ENCODE data around the gene MPHOSPH6. TPM values are rescaled to one million over a fixed set of nuclear protein-coding genes. Genes with fewer than 3 reads are reported as not detected.

The MPHOSPH6 gene
- total RNA-seq, 1 experiment from 2014 or later: 23.5 TPM

GRCh38 chr16:82129881-82130280, 40.1 kb downstream of the MPHOSPH6 start:
- no peak for ATAC-seq
- TF ChIP-seq EZH2 (IDR thresholded peaks at IDR 0.05; ENCODE audit: low read length, unreplicated experiment) (no peak), CTCF (conservative IDR thresholded peaks at IDR 0.05; ENCODE audit: low read depth, low read length) (no peak), EZH2phosphoT487 (IDR thresholded peaks at IDR 0.05; ENCODE audit: borderline replicate concordance, low read length) (no peak)
- H3K9me2 ChIP-seq (replicated peaks; ENCODE audit: low read length): no peaks in the 10 kb centered on the region
- H3K27me3 ChIP-seq (ENCODE audit: low read length): no peaks in the 10 kb centered on the region
- no peaks in the 10 kb centered on the region for H4K20me1 ChIP-seq (ENCODE audit: low read length)
- H3K4me1 ChIP-seq (ENCODE audit: insufficient read depth, low read length): no peaks in the 10 kb centered on the region
- no TSS peak for BruUV-seq (replicated peaks)
- H3F3A ChIP-seq (ENCODE audit: low read length, unreplicated experiment): no peaks in the 10 kb centered on the region
- ChIA-PET POLR2A (ENCODE audit: unreplicated experiment) (no interaction called here), CTCF (no interaction called here)
- no peak overlapping the region for H2AFZ ChIP-seq (ENCODE audit: low read length)
- no peak overlapping the region for H3K27ac ChIP-seq (ENCODE audit: low read length)
- DNase-seq: no peak
- no peaks in the 10 kb centered on the region for H3K79me2 ChIP-seq (ENCODE audit: low read length)
- H3K36me3 ChIP-seq (ENCODE audit: low read depth, low read length): no peaks in the 10 kb centered on the region
- no peak overlapping the region for H3K4me2 ChIP-seq (ENCODE audit: low read length)
- H3K4me3 ChIP-seq (ENCODE audit: low read length): no peak overlapping the region
- no peak overlapping the region for H3K9ac ChIP-seq (ENCODE audit: low read length)
- H3K9me3 ChIP-seq (ENCODE audit: low read length): no peaks in the 10 kb centered on the region
- intact Hi-C loops (cut with micrococcal nuclease): no loop called here

GRCh38 chr16:82124651-82125050, 45.4 kb downstream of the MPHOSPH6 start:
- Histone ChIP-seq H3K9ac (ENCODE audit: low read length) (no peak overlapping the region), H3K4me2 (ENCODE audit: low read length) (no peak overlapping the region), H3K9me2 (replicated peaks; ENCODE audit: low read length) (no peaks in the 10 kb centered on the region), H3K79me2 (ENCODE audit: low read length) (no peaks in the 10 kb centered on the region), H3K9me3 (ENCODE audit: low read length) (no peaks in the 10 kb centered on the region), H3K4me1 (ENCODE audit: insufficient read depth, low read length) (no peaks in the 10 kb centered on the region), H3K27me3 (ENCODE audit: low read length) (no peaks in the 10 kb centered on the region), H2AFZ (ENCODE audit: low read length) (no peak overlapping the region), H3K27ac (ENCODE audit: low read length) (no peak overlapping the region), H3K36me3 (ENCODE audit: low read depth, low read length) (no peaks in the 10 kb centered on the region), H3K4me3 (ENCODE audit: low read length) (no peak overlapping the region), H4K20me1 (ENCODE audit: low read length) (no peaks in the 10 kb centered on the region), H3F3A (ENCODE audit: low read length, unreplicated experiment) (no peaks in the 10 kb centered on the region)
- CTCF ChIA-PET: no interaction called here
- ATAC-seq: no peak
- no TSS peak for BruUV-seq (replicated peaks)
- POLR2A ChIA-PET (ENCODE audit: unreplicated experiment): no interaction called here
- no peak for TF ChIP-seq EZH2phosphoT487 (IDR thresholded peaks at IDR 0.05; ENCODE audit: borderline replicate concordance, low read length)
- no peak for TF ChIP-seq EZH2 (IDR thresholded peaks at IDR 0.05; ENCODE audit: low read length, unreplicated experiment)
- no peak for TF ChIP-seq CTCF (conservative IDR thresholded peaks at IDR 0.05; ENCODE audit: low read depth, low read length)
- no peak for DNase-seq
- intact Hi-C loops (cut with micrococcal nuclease): no loop called here

- no TSS peak for BruUV-seq (replicated peaks)
- Histone ChIP-seq H3K27ac (ENCODE audit: low read length) (no peak overlapping the region), H3K9ac (ENCODE audit: low read length) (no peak overlapping the region), H3F3A (ENCODE audit: low read length, unreplicated experiment) (no peaks in the 10 kb centered on the region), H3K36me3 (ENCODE audit: low read depth, low read length) (no peaks in the 10 kb centered on the region), H3K9me2 (replicated peaks; ENCODE audit: low read length) (no peaks in the 10 kb centered on the region), H3K4me2 (ENCODE audit: low read length) (no peak overlapping the region), H2AFZ (ENCODE audit: low read length) (no peak overlapping the region), H3K9me3 (ENCODE audit: low read length) (no peaks in the 10 kb centered on the region), H3K4me3 (ENCODE audit: low read length) (no peak overlapping the region), H3K4me1 (ENCODE audit: insufficient read depth, low read length) (no peaks in the 10 kb centered on the region), H3K27me3 (ENCODE audit: low read length) (no peaks in the 10 kb centered on the region), H4K20me1 (ENCODE audit: low read length) (no peaks in the 10 kb centered on the region), H3K79me2 (ENCODE audit: low read length) (no peaks in the 10 kb centered on the region)
- DNase-seq (no peak), ATAC-seq (no peak)
- intact Hi-C loops (cut with micrococcal nuclease): no loop called here
- ChIA-PET CTCF (no interaction called here), POLR2A (ENCODE audit: unreplicated experiment) (no interaction called here)
- TF ChIP-seq EZH2 (IDR thresholded peaks at IDR 0.05; ENCODE audit: low read length, unreplicated experiment) (no peak), CTCF (conservative IDR thresholded peaks at IDR 0.05; ENCODE audit: low read depth, low read length) (no peak), EZH2phosphoT487 (IDR thresholded peaks at IDR 0.05; ENCODE audit: borderline replicate concordance, low read length) (no peak)
These were observed 50.6 kb downstream of the MPHOSPH6 start for GRCh38 chr16:82119405-82119804.

All from PC-3 (cell line).